HL-60/S4 (cell line): ENCODE results near the gene TRIM33.

Experiments used
- in situ Hi-C: fragments of 300-500 bp; cut with MboI; formaldehyde crosslinking; loops from 2 replicates; pipeline ENCODE4 v1.14.3; 2022; ENCODE audit warnings: low sequenced_read_pairs

TRIM33 gene

GRCh38 chr1:114511032-114511785 is at the start of gene TRIM33:
Gene TRIM33, minus strand, starts transcription at chr1:114511203. Its CDS starts 127 bp downstream, at chr1:114511076.
- in situ Hi-C loops, result no loop called here

GRCh38 chr1:114559356-114559755 is 48.4 kb upstream of the TRIM33 start:
- in situ Hi-C loops, result no loop called here

- in situ Hi-C loops, result no loop called here
These were observed 47.5 kb upstream of the TRIM33 start for GRCh38 chr1:114558544-114558943.

GRCh38 chr1:114554577-114554976 is 43.6 kb upstream of the TRIM33 start:
- in situ Hi-C loops, result no loop called here

GRCh38 chr1:114552106-114552639 is 41.2 kb upstream of the TRIM33 start:
- in situ Hi-C loops, result no loop called here

GRCh38 chr1:114551400-114551799 is 40.4 kb upstream of the TRIM33 start:
- in situ Hi-C loops, result no loop called here

GRCh38 chr1:114550336-114550735 is 39.3 kb upstream of the TRIM33 start:
- in situ Hi-C loops, result no loop called here

GRCh38 chr1:114549137-114549536 is 38.1 kb upstream of the TRIM33 start:
- in situ Hi-C loops, result no loop called here

- in situ Hi-C loops, result no loop called here
These were observed 36.1 kb upstream of the TRIM33 start for GRCh38 chr1:114547076-114547475.

GRCh38 chr1:114545796-114546195 is 34.8 kb upstream of the TRIM33 start:
- in situ Hi-C loops, result no loop called here

GRCh38 chr1:114545315-114545714 is 34.3 kb upstream of the TRIM33 start:
- in situ Hi-C loops, result no loop called here

- in situ Hi-C loops, result no loop called here
These were observed 29.8 kb upstream of the TRIM33 start for GRCh38 chr1:114540821-114541220.

- in situ Hi-C loops, result no loop called here
These were observed 29.3 kb upstream of the TRIM33 start for GRCh38 chr1:114540272-114540671.

GRCh38 chr1:114536043-114536442 is 25.0 kb upstream of the TRIM33 start:
- in situ Hi-C loops, result no loop called here

GRCh38 chr1:114535401-114535800 is 24.4 kb upstream of the TRIM33 start:
- in situ Hi-C loops, result no loop called here

- in situ Hi-C loops, result no loop called here
These were observed 20.1 kb upstream of the TRIM33 start for GRCh38 chr1:114531094-114531493.

- in situ Hi-C loops, result no loop called here
These were observed 19.2 kb upstream of the TRIM33 start for GRCh38 chr1:114530224-114530623.

GRCh38 chr1:114524944-114525343 is 13.9 kb upstream of the TRIM33 start:
- in situ Hi-C loops, result no loop called here

- in situ Hi-C loops, result no loop called here
These were observed 11.2 kb upstream of the TRIM33 start for GRCh38 chr1:114522264-114522575.

GRCh38 chr1:114521396-114522263 is 10.6 kb upstream of the TRIM33 start:
- in situ Hi-C loops, result no loop called here

GRCh38 chr1:114517348-114517747 is 6.3 kb upstream of the TRIM33 start:
- in situ Hi-C loops, result no loop called here
